Stimulated activated naive CD8-positive, alpha-beta T cell treated with anti-CD3 and anti-CD28 coated beads, Interleukin-15, Interleukin-2, amounts not matched to agents 100 U/mL and 50 U/mL, for 24 hours (primary cell): Measurements from ENCODE around the gene CNR2.
"Not testable (repeated sequence)": the region's sequence is repeated elsewhere in the genome, so short reads cannot be mapped to it uniquely, and the experiment has no call there.

Experiments used
- ATAC-seq: fragments of 150-1000 bp; cut with Tn5 transposase; one replicate; pipeline ENCODE4 v1.10.0; 2021
- DNase-seq: peaks from one replicate; pipeline ENCODE4 v3.0.0; 2021

Gene CNR2

GRCh38 chr1:23834156-23834555 is 79.0 kb downstream of the CNR2 start:
- not testable (repeated sequence) for ATAC-seq, DNase-seq

GRCh38 chr1:23827717-23828116 is 85.4 kb downstream of the CNR2 start:
- ATAC-seq (no peak), DNase-seq (no peak)

- not testable (repeated sequence) for ATAC-seq, DNase-seq
These were observed 86.6 kb downstream of the CNR2 start for GRCh38 chr1:23826590-23826989.

GRCh38 chr1:23825762-23826522 is 87.2 kb downstream of the CNR2 start:
- DNase-seq, result no peak
- ATAC-seq, result no peak

GRCh38 chr1:23825076-23825761 is 87.9 kb downstream of the CNR2 start, which contains the start of gene HMGCL:
Gene HMGCL (minus strand): TSS chr1:23825429. CDS start chr1:23825415, 14 bp downstream.
- DNase-seq (peak; percentile 92), ATAC-seq (peak; percentile 97)

GRCh38 chr1:23824711-23825075 is 88.5 kb downstream of the CNR2 start:
- ATAC-seq (no peak), DNase-seq (no peak)

- ATAC-seq (no peak), DNase-seq (no peak)
These were observed 89.4 kb downstream of the CNR2 start for GRCh38 chr1:23823767-23824166.
